ENCODE data around the gene RALGPS1.

RALGPS1 gene

DNA sequence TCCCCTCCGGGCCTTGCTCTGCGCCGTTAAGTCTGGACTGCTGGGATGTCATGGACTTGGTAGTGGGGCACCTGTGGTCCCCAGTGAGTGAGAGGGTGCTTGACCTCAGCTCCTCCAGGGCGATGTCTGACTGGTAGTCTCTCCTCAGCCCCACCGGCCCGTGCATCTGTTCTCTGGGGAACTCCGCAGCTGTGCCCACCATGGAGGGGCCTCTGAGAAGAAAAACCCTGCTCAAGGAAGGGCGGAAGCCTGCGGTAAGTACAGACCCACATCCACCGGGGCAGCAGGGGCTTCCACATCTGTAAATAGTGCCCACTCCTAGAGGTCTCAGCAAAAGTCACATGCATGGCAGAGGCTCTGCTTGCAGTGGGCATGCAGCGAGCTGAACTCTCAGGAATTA lies 297.4 kb downstream of the RALGPS1 start:
- Histone ChIP-seq H3K4me3 (ENCODE audit: low read depth, low read length) (no peak overlapping the region), H3K4me1 (ENCODE audit: control insufficient read depth, insufficient read depth, low read length) (no peaks in the 10 kb centered on the region), H3K9me3 (ENCODE audit: control insufficient read depth, insufficient read depth, low read depth, low read length) (no peaks in the 10 kb centered on the region), H3K27ac (ENCODE audit: extremely low read depth, low read depth, low read length) (no peak overlapping the region), H3K36me3 (ENCODE audit: control insufficient read depth in 2 of 2, insufficient read depth in 1 of 2, low read length in 2 of 2) (no peaks in the 10 kb centered on the region)
- TF ChIP-seq ZFHX2 (tag by site-specific recombination; conservative IDR thresholded peaks at IDR 0.05) (no peak), ZNF335 (tag by site-specific recombination; conservative IDR thresholded peaks at IDR 0.05) (no peak), MYNN (tag by site-specific recombination; IDR thresholded peaks at IDR 0.05; ENCODE audit: borderline replicate concordance) (no peak), ZNF239 (tag by site-specific recombination; IDR thresholded peaks at IDR 0.05) (no peak), PRDM1 (tag by site-specific recombination; IDR thresholded peaks at IDR 0.05) (no peak), ZNF785 (tag by site-specific recombination; IDR thresholded peaks at IDR 0.05) (no peak), KLF9 (tag by site-specific recombination; IDR thresholded peaks at IDR 0.05; ENCODE audit: low read depth) (no peak), KLF1 (tag by site-specific recombination; IDR thresholded peaks at IDR 0.05) (no peak), ZNF548 (tag by site-specific recombination; IDR thresholded peaks at IDR 0.05) (no peak), ZNF24 (tag by site-specific recombination; IDR thresholded peaks at IDR 0.05) (no peak), IKZF3 (tag by site-specific recombination; IDR thresholded peaks at IDR 0.05) (no peak), ZNF514 (tag by site-specific recombination; IDR thresholded peaks at IDR 0.05) (no peak), ZNF324 (tag by site-specific recombination; IDR thresholded peaks at IDR 0.05) (no peak), ZNF560 (tag by site-specific recombination; IDR thresholded peaks at IDR 0.05; ENCODE audit: borderline replicate concordance) (no peak), ZNF768 (tag by site-specific recombination; IDR thresholded peaks at IDR 0.05) (no peak), ZBTB17 (tag by site-specific recombination; IDR thresholded peaks at IDR 0.05) (no peak)
- TF ChIP-seq, protein P1, sequence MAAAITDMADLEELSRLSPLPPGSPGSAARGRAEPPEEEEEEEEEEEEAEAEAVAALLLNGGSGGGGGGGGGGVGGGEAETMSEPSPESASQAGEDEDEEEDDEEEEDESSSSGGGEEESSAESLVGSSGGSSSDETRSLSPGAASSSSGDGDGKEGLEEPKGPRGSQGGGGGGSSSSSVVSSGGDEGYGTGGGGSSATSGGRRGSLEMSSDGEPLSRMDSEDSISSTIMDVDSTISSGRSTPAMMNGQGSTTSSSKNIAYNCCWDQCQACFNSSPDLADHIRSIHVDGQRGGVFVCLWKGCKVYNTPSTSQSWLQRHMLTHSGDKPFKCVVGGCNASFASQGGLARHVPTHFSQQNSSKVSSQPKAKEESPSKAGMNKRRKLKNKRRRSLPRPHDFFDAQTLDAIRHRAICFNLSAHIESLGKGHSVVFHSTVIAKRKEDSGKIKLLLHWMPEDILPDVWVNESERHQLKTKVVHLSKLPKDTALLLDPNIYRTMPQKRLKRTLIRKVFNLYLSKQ (tag by site-specific recombination; IDR thresholded peaks at IDR 0.05; ENCODE audit: borderline replicate concordance), result no peak
- TF ChIP-seq, protein P2, sequence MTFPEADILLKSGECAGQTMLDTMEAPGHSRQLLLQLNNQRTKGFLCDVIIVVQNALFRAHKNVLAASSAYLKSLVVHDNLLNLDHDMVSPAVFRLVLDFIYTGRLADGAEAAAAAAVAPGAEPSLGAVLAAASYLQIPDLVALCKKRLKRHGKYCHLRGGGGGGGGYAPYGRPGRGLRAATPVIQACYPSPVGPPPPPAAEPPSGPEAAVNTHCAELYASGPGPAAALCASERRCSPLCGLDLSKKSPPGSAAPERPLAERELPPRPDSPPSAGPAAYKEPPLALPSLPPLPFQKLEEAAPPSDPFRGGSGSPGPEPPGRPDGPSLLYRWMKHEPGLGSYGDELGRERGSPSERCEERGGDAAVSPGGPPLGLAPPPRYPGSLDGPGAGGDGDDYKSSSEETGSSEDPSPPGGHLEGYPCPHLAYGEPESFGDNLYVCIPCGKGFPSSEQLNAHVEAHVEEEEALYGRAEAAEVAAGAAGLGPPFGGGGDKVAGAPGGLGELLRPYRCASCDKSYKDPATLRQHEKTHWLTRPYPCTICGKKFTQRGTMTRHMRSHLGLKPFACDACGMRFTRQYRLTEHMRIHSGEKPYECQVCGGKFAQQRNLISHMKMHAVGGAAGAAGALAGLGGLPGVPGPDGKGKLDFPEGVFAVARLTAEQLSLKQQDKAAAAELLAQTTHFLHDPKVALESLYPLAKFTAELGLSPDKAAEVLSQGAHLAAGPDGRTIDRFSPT (tag by site-specific recombination; IDR thresholded peaks at IDR 0.05), result no peak
- TF ChIP-seq, protein P3, sequence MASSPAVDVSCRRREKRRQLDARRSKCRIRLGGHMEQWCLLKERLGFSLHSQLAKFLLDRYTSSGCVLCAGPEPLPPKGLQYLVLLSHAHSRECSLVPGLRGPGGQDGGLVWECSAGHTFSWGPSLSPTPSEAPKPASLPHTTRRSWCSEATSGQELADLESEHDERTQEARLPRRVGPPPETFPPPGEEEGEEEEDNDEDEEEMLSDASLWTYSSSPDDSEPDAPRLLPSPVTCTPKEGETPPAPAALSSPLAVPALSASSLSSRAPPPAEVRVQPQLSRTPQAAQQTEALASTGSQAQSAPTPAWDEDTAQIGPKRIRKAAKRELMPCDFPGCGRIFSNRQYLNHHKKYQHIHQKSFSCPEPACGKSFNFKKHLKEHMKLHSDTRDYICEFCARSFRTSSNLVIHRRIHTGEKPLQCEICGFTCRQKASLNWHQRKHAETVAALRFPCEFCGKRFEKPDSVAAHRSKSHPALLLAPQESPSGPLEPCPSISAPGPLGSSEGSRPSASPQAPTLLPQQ (tag by site-specific recombination; IDR thresholded peaks at IDR 0.05), result no peak
- CTCF ChIA-PET, result interaction anchor here (0.6 to 2.3 kb wide), 7 partner anchors 8 to 271 kb away, joined by 3 to 13 read pairs (median 4); no protein-coding TSS in a partner anchor
- POLR2A ChIA-PET, result interaction anchor here (0.5 kb wide), 1 partner anchor 208 kb away, joined by 4 read pairs; no protein-coding TSS in a partner anchor

GRCh38 chr9:127212453-127212852 lies 297.9 kb downstream of the RALGPS1 start:
- Histone ChIP-seq H3K36me3 (ENCODE audit: control insufficient read depth in 2 of 2, insufficient read depth in 1 of 2, low read length in 2 of 2) (no peaks in the 10 kb centered on the region), H3K27ac (ENCODE audit: extremely low read depth, low read depth, low read length) (no peak overlapping the region), H3K4me3 (ENCODE audit: low read depth, low read length) (no peak overlapping the region), H3K9me3 (ENCODE audit: control insufficient read depth, insufficient read depth, low read depth, low read length) (no peaks in the 10 kb centered on the region), H3K4me1 (ENCODE audit: control insufficient read depth, insufficient read depth, low read length) (no peaks in the 10 kb centered on the region)
- ChIA-PET CTCF (interaction anchor here (0.6 to 2.9 kb wide), 10 partner anchors 9 to 366 kb away, joined by 3 to 16 read pairs (median 4); partner anchors contain the start of gene SLC2A8), POLR2A (interaction anchor here (0.5 to 1.3 kb wide), 2 partner anchors 12 to 208 kb away, joined by 4 read pairs; no protein-coding TSS in a partner anchor)
- TF ChIP-seq, protein P4, sequence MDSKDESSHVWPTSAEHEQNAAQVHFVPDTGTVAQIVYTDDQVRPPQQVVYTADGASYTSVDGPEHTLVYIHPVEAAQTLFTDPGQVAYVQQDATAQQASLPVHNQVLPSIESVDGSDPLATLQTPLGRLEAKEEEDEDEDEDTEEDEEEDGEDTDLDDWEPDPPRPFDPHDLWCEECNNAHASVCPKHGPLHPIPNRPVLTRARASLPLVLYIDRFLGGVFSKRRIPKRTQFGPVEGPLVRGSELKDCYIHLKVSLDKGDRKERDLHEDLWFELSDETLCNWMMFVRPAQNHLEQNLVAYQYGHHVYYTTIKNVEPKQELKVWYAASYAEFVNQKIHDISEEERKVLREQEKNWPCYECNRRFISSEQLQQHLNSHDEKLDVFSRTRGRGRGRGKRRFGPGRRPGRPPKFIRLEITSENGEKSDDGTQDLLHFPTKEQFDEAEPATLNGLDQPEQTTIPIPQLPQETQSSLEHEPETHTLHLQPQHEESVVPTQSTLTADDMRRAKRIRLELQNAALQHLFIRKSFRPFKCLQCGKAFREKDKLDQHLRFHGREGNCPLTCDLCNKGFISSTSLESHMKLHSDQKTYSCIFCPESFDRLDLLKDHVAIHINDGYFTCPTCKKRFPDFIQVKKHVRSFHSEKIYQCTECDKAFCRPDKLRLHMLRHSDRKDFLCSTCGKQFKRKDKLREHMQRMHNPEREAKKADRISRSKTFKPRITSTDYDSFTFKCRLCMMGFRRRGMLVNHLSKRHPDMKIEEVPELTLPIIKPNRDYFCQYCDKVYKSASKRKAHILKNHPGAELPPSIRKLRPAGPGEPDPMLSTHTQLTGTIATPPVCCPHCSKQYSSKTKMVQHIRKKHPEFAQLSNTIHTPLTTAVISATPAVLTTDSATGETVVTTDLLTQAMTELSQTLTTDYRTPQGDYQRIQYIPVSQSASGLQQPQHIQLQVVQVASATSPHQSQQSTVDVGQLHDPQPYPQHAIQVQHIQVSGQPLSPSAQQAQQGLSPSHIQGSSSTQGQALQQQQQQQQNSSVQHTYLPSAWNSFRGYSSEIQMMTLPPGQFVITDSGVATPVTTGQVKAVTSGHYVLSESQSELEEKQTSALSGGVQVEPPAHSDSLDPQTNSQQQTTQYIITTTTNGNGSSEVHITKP (tag by site-specific recombination; IDR thresholded peaks at IDR 0.05), result no peak
- TF ChIP-seq REPIN1 (tag by site-specific recombination; IDR thresholded peaks at IDR 0.05; ENCODE audit: low read depth), result no peak
- TF ChIP-seq ZNF433 (tag by site-specific recombination; IDR thresholded peaks at IDR 0.05; ENCODE audit: low read depth), result no peak
